Esophagus muscularis mucosa (tissue), 4 donors: Measurements from ENCODE around the gene EDARADD. TPM values are rescaled to one million over a fixed set of nuclear protein-coding genes. Genes with fewer than 3 reads are reported as not detected.

ENCODE experiments used
- DNase-seq: peaks from one replicate; pipeline ENCODE4 v3.0.0-alpha.2; 2017; ENCODE audit errors: extremely low spot score
- H3K27ac ChIP-seq, 4 donors: fragments of 200-600 bp; sonication (generic); replicated peaks in 1 of 4; 1 replicate in 3 of 4; 2 replicates in 1 of 4; pipeline ENCODE4 v1.5.1; 2016 to 2019; ENCODE audit warnings: mild to moderate bottlenecking in 1 of 4
- H3K27me3 ChIP-seq, 4 donors: fragments of 200-600 bp; sonication (generic); one replicate each; pipeline versions ENCODE4 v1.5.1 to v1.6.0; 2016 to 2019
- H3K36me3 ChIP-seq, 4 donors: fragments of 200-600 bp; sonication (generic); one replicate each; pipeline ENCODE4 v1.5.1; 2016 to 2019
- H3K4me1 ChIP-seq, 4 donors: fragments of 200-600 bp; sonication (generic); one replicate each; pipeline ENCODE4 v1.5.1; 2016 to 2019
- H3K4me3 ChIP-seq, 4 donors: fragments of 200-600 bp; sonication (generic); 1 replicate in 2 of 4; 2 replicates in 2 of 4; pipeline ENCODE4 v1.5.1; 2016 to 2019; ENCODE audit warnings: mild to moderate bottlenecking in 4 of 4, moderate library complexity in 1 of 4
- H3K9me3 ChIP-seq, 4 donors: fragments of 200-600 bp; sonication (generic); 1 replicate in 3 of 4; 2 replicates in 1 of 4; pipeline ENCODE4 v1.5.1; 2016 to 2019
- CTCF ChIP-seq, 3 experiments: fragments of 200-600 bp in 2 of 3; fragments of 450-650 bp in 1 of 3; sonication (generic) in 2 of 3; IDR thresholded peaks; one replicate each; pipeline ENCODE4 v1.5.1; 2017 to 2019; ENCODE audit warnings: antibody characterized with exemption in 3 of 3, mild to moderate bottlenecking in 2 of 3, moderate library complexity in 1 of 3
- EP300 ChIP-seq: sonication (generic); formaldehyde crosslinking; IDR thresholded peaks from one replicate; pipeline ENCODE4 v1.6.1; 2017; ENCODE audit warnings: antibody characterized with exemption
- POLR2A ChIP-seq: fragments of 450-650 bp; IDR thresholded peaks from one replicate; pipeline ENCODE4 v1.6.1; 2017; ENCODE audit warnings: antibody characterized with exemption, moderate library complexity, mild to moderate bottlenecking, low read depth
- POLR2AphosphoS5 ChIP-seq, 2 donors: sonication (generic); formaldehyde crosslinking; IDR thresholded peaks; one replicate each; pipeline ENCODE4 v1.6.1; 2017; ENCODE audit warnings: antibody characterized with exemption in 2 of 2
- WGBS: methylation state at CpG from one replicate; pipeline ENCODE4 v1.1.5; 2018; 5-methylcytosine and 5-hydroxymethylcytosine counted together
- intact Hi-C: fragments of 100-400 bp; cut with DNase I; formaldehyde crosslinking; loops from one replicate; pipeline ENCODE4 v1.15.1; 2023
- total RNA-seq, 4 donors: library from RNA; depleted of rRNA; stranded (reverse); fragments of >200 nt; gene quantifications; one replicate each; pipeline versions ENCODE4 v1.1.0 to v1.2.1, GENCODE V29; 2016

EDARADD gene
- total RNA-seq, 4 donors from 2014 or later = 0.66 to 1.6 TPM; not detected in 2

- Histone ChIP-seq H3K27ac (no peak overlapping the region), H3K9me3 (no peaks in the 10 kb centered on the region), H3K4me3 (no peak overlapping the region), H3K36me3 (no peaks in the 10 kb centered on the region), H3K27me3 (no peaks in the 10 kb centered on the region), H3K4me1 (no peaks in the 10 kb centered on the region)
- TF ChIP-seq CTCF (IDR thresholded peaks at IDR 0.05) (no peak), POLR2A (no peak), POLR2AphosphoS5 (IDR thresholded peaks at IDR 0.05) (no peak), EP300 (no peak)
- DNase-seq = no peak
- WGBS = 89% methylated on average over 4 of the region's 4 CpGs
- intact Hi-C loops = no loop called here
Measured at GRCh38 chr1:236421022-236421421, 26.9 kb downstream of the EDARADD start.

GRCh38 chr1:236421850-236422516, 27.9 kb downstream of the EDARADD start:
- WGBS = 78% methylated on average over 4 of the region's 4 CpGs
- Histone ChIP-seq H3K9me3 (no peaks in the 10 kb centered on the region), H3K36me3 (no peaks in the 10 kb centered on the region), H3K27me3 (no peaks in the 10 kb centered on the region), H3K27ac (no peak overlapping the region), H3K4me3 (no peak overlapping the region), H3K4me1 (no peaks in the 10 kb centered on the region)
- DNase-seq = no peak
- intact Hi-C loops = no loop called here
- TF ChIP-seq POLR2AphosphoS5 (IDR thresholded peaks at IDR 0.05) (no peak), CTCF (IDR thresholded peaks at IDR 0.05) (no peak), EP300 (no peak), POLR2A (no peak)

- Histone ChIP-seq H3K9me3 (no peaks in the 10 kb centered on the region), H3K27ac (no peak overlapping the region), H3K4me3 (no peak overlapping the region), H3K36me3 (no peaks in the 10 kb centered on the region), H3K27me3 (no peaks in the 10 kb centered on the region), H3K4me1 (no peaks in the 10 kb centered on the region)
- intact Hi-C loops = no loop called here
- TF ChIP-seq POLR2A (no peak), EP300 (no peak), POLR2AphosphoS5 (IDR thresholded peaks at IDR 0.05) (no peak), CTCF (IDR thresholded peaks at IDR 0.05) (no peak)
- DNase-seq = no peak
- 90% methylated on average over 3 of the region's 3 CpGs for WGBS
Measured at GRCh38 chr1:236422517-236422876, 28.4 kb downstream of the EDARADD start.

- no peak for DNase-seq
- H3K9me3 ChIP-seq = no peaks in the 10 kb centered on the region
- H3K4me3 ChIP-seq = no peak overlapping the region
- WGBS = 91% methylated on average over 12 of the region's 14 CpGs
- TF ChIP-seq POLR2AphosphoS5 (IDR thresholded peaks at IDR 0.05) = no peak
- TF ChIP-seq EP300 = no peak
- TF ChIP-seq CTCF (IDR thresholded peaks at IDR 0.05) = no peak
- TF ChIP-seq POLR2A = no peak
- no peak overlapping the region for H3K27ac ChIP-seq
- intact Hi-C loops = no loop called here
- H3K27me3 ChIP-seq = no peaks in the 10 kb centered on the region
- no peaks in the 10 kb centered on the region for H3K36me3 ChIP-seq
- H3K4me1 ChIP-seq = no peaks in the 10 kb centered on the region
Measured at GRCh38 chr1:236425031-236425663, 31.1 kb downstream of the EDARADD start.
